Superior temporal gyrus (tissue), 1 donor: ENCODE measurements around the gene SULT1C4.
"Not testable (repeated sequence)": the region's sequence is repeated elsewhere in the genome, so short reads cannot be mapped to it uniquely, and the experiment has no call there.

ENCODE experiments used
- DNase-seq: peaks from one replicate; pipeline ENCODE4 v3.0.0-alpha.2; 2016; ENCODE audit errors: extremely low spot score

The SULT1C4 gene

DNA sequence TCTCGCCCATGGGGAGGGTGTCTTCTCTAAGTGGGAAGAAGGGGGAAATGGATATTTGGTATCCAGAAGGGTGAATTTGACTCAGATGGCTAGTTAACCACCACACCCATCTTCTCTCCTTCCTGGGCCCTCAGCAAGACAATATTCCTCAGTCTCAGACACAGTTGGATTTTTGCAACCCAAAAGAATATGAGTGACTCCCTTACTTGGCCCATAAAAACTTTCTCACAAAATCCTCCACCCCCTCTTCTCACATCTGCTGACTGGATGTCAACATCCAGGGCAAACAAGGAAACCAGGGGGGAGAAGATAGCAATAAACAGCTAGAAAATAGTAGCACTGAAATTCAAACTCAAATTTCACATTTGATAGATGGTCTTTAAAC lies 35.9 kb downstream of the SULT1C4 start:
- DNase-seq = no peak

DNA sequence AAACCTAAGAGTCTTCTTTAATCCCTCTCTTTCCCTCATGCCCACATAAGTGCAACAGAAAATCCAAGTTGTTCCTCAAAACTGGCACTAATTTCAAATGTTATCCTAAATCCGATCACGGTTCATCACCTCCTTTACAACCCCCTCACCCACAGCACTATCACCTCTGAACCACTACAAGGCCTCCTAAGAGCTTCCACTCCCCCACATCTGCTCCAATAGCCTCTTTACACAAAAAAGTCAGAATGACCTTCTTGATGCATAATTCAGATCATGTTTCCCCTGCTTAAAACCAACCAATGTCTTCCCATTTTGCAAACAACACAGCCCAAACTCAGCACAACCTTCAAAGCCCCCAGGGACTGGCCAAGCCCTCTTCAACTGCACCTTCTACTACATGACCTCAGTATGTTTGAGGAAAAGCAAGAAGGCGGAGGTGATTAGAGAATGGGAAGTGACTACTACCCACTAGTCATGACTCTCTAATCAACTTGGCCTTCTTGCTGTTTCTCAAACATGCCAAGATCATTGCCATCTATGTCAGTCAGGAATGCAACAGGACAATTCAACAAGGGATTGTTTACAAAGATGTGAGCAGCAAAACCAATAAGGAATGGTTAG lies 36.6 kb downstream of the SULT1C4 start:
- no peak for DNase-seq

DNA sequence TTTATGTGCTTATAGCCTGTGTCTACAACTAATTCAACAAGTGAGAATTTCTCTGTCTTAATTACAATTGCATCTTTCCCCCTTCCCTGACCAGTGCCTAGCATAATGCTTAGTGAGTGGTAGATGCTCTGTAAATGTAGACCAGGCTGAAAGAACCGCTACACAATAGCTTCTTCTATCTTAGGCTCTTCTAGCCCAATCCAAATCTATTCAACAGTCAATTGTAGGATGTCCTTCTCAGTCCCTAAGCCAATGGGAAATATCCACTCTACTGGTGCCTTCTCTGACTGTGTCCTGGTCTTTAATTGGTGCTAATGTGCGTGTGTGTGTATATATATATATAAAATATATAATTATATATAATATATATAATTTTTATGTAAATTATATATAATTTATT lies 37.2 kb downstream of the SULT1C4 start:
- no peak for DNase-seq

- no peak for DNase-seq
Observed at GRCh38 chr2:108417254-108417653, 39.5 kb downstream of the SULT1C4 start.

DNA sequence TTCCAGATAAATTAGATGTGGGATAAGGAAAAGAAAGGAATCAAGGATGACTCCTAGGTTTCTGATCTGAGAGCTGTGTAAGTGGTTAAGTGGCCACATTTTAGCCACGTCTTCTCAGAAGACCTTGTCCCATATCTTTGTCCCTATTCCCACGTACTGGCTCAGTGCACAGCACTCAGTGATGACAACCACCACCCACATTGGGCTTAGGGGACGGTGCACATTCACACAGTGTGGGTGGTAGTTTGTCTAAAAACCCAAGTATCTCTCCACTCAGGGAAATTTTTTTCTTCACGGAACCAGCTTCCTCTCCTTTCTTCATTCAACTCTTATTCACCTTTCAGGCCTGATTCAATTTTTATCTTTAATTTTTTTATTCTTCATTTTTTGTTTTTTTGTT lies 40.7 kb downstream of the SULT1C4 start:
- peak; percentile 60 for DNase-seq

DNA sequence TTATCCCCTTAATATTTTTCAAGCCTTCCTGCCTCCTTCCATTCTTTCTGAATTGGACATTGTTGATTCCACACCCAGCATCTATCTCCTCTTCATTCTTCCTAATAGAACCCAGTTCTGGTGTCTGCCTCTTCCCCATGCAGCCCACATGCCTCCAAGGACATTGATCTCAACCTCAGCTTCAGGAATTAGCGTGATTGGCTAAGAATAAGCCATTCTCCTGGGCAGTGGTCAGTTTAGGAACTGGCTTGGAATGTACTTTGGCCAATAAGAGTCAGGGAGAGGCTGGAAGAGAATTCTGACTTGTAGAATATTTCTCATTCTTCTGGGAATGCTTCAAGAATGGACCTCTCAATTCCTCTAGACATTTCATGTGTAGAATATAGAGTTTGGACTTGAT lies 45.3 kb downstream of the SULT1C4 start:
- no peak for DNase-seq

DNA sequence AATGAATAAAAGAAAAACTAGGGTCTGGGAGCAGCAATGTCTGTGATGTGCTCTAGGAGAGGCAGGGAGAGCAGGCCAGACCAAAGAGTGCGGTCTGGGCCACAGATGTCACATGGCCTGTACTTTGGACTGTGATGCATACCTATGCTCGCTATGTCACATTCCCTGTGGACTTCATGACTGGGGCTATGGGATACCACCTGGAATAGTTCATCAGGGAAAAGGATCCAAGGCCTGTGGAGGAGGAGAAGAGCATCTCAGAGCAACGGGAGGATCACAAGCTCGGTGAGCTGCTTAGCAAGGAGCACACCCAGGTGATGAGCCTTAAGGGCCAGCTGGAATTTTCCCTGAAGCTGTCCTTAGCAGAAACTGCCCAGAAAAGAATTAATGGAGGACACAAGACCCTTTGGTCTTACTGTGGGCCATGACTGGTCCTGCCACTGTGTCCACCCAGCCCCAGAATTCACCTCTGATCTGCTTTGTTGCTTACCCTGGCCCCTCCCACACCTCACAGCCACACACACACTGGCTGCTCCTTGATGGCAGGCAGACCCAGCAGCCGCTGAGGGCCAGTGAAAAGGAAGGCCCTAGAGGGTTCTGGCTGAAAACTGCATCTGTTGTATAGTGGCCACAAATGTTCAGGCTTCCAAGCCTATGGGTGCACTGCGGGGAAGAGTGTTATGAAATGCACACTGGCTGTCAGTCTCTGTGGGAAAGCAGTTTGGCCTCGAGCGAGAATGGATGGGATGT lies 45.9 kb downstream of the SULT1C4 start:
- no peak for DNase-seq

- no peak for DNase-seq
Observed at GRCh38 chr2:108428286-108429009, 50.7 kb downstream of the SULT1C4 start.

- DNase-seq = not testable (repeated sequence)
Observed at GRCh38 chr2:108435578-108435977, 57.8 kb downstream of the SULT1C4 start.

DNA sequence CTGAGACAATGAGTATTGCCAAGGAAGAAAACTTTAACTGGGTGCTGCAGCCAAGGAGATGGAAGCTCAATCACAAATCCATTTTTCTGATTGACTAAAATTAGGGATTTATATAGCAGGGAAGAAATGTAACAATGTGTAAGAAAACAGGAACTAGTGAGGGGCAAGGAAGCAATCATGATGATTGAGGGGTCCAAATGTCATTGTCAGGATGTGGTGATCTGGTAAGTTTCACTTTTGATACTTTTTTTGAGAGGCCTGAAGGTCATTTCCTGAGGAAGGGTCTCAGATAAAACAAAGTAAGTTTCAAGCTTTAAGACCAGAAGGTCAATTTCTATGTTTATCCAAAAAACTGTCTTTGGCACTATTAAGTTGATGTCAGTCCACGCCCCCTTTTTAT lies 59.2 kb downstream of the SULT1C4 start:
- DNase-seq = no peak
